Stimulated activated CD8-positive, alpha-beta memory T cell treated with anti-CD3 and anti-CD28 coated beads, Interleukin-2, amount 100 ng/mL, for 1 hour (primary cell): ENCODE measurements around the gene TMEM69.
"Not testable (repeated sequence)": the region's sequence is repeated elsewhere in the genome, so short reads cannot be mapped to it uniquely, and the experiment has no call there.

ENCODE experiments used
- DNase-seq, 2 donors: peaks; one replicate each; pipeline ENCODE4 v3.0.0-alpha.2; 2020; ENCODE audit warnings: low read depth in 2 of 2

TMEM69 gene

DNA sequence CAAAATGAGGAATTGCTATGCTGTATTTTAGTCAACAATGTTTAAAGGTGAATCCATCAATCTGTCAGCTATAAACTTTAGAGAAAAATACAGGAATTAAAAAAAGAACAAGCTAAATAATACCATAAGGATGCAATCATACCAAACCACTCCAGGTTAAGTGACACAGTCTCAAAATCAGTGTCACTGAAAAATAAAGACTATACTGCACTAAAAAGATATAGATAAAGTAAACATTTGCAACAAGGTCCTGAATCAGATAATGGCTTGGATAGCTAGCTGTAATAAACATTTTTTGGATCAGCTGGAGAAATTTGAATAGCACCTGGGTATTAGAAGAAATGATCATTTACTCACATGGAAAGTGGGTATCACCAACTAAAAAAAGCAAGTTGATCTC, 9.5 kb upstream of the TMEM69 start:
- DNase-seq = no peak

DNA sequence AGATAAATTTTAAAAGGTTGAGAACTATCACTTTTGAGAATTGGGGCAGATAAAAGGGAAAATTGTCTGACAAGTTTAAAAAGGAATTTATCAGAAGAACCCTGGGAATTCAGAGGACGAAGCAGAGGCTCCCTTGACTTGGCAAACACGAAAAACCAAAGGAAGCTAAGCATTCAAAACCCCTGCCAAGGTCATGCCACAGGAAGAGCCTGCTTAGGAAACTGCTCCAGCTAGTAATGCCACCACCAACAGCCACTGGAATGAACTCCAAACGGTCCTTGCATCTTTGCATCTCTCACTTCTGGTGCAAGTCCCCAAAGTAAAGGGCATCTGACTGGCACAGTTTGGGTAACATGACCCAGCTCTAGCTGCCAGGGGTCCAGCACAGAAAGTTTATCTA, 8.9 kb upstream of the TMEM69 start:
- no peak for DNase-seq

DNA sequence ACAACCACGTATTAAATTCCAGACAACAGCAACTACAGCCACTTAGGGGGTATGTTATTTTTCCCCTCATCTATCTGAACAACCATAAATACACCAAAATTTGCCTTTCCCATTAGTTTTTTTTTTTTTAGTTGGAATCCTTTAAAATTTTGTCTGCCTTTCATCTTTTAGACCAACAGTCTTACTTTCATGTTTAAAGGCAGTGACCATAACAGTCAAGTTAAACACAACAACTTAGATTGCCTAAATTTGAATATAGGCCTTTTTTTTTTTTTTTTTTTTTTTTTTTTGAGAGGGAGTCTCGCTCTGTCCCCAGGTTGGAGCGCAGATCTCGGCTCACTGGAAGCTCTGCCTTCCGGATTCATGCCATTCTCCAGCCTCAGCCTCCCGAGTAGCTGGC, 5.0 kb upstream of the TMEM69 start:
- no peak for DNase-seq

DNA sequence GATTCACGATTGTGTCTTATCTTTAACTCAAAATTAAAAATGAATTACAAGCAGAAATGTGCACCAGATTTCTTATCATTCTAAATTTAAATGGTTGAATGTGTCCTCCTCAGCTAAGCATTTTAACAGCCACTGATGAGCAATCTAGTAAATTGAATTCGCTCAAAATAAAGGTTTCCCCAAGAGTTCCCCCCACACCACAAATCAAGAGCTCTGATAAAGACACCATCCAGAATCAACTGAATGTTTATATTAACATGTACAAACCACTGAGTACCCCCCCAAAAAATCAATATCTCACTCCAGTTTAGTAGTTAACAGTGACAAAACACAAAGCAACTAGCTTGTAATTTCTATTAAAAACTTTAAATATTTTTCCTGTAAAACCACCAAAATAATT, 3.6 kb upstream of the TMEM69 start:
- DNase-seq = no peak

DNA sequence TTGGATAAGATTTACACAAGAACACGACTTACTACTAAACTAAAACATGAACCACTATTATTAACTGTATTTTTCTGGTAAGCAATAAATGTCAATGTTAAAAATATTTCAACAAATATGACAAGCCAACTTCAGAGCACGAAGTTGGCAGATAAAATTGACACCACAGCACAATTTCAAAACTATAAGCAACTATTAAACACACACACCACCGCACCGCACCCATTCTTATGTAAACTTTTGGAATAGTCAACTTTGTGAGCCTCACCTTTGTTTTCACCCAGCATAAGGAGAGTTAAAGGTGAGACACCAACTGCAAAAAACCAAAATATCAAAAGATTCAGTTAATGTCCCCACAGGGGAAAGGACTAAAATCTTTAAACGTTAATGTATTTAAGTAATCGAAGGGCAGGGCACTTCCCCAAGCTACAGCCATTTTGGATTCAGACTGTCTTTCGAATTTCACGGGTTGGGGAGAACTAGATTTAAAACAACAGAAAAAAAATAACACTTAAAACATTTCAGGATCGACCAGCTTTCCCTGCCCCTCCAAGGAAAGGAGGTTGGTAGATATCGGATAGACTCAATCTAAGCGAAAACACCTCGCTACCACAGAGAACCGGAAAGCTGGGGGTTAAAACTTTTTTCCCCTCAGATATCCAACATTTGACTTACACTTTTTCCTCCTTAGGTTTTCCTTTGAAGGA, 2.5 kb upstream of the TMEM69 start:
- DNase-seq = no peak

DNA sequence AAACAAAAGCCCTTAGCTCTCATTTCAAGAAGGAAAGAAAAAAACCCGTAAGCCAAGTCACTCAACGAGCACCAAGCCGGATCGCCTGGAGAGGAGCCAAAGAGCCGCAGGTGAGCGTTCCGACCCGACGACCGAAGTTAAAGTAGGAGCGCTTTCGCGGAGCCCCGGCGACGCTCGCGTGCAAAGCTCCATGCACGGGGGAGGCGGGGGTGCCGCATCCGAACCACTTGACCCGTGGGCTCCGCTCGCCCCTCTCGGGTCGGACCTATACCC, 2.0 kb upstream of the TMEM69 start:
- DNase-seq = peak; percentile 39 to 45

DNA sequence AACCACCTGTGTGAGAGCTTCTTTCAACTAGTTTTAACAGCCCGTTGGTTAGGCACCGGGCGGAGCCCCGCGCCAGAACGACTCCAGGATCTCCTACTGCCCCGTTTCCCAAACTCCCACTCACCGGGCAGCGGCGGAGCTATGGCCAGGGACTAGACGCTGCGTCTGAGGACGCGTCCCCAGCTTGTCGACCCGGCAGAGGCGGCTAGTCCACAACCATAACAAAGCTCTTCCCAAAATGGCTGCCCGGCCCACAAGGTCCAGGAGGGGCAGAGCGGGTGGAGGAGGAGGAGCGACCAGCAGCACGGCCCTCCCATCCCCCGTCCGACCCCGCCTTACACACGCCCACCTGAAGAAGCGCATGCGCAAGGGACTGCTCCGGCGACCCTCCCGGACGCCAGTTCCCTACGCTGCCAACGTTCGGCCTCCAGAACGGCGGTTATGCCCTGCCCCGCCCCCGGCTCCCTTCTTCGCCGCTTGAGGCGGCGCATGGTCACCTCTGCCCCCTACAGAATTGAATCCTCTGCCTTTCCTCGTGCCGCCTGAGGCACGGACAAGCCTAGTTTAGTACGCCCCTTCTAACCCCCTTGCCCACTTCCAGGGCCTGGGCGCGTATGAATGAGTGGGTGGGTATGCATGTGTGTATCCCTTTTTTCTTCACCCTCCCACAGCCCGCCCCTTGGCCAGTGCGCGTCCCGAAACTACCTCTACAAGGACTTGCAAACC, 1.5 kb upstream of the TMEM69 start, which contains the start of gene GPBP1L1:
TSS of gene GPBP1L1 (minus strand) at position 246 of the 726 bp plus-strand sequence. CDS start 27,446 bp downstream, outside the sequence.
- DNase-seq = peak; percentile 96

DNA sequence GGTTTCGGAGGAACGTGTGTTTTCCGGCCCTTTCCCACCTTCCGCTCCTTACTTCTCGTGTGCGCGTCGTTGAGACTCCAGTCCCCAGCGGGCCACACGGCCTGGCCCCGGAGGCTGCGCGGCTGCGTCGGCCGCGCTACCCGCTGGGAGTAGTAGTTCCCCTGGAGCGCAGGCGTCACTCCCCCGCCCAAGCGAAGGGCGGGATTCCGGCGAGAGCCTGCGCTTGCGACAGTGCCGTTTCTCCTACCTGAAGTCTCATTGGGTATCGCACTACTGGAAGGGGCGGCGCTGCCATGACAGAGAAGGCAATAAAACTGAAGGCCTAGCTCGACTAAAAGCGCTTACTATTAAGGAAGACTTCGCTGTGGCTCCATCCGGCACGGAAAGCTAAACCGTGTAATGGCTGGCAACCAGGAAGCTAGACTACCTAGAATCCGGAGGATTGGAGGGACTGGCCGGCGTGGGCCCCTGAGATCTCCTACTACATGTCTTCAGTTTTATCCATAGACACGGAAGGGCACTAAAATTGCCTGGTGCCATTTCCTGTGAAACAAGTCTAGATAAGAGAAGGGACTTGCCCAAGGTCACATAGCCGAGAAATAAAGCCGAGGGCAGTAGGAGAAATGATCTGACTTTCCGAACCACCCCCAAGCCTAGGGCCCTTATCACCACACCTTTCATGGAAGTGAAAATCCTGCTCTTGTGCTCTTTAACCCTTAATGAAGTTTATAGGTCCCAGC, 797 bp upstream of the TMEM69 start:
- peak; percentile 91 to 92 for DNase-seq

DNA sequence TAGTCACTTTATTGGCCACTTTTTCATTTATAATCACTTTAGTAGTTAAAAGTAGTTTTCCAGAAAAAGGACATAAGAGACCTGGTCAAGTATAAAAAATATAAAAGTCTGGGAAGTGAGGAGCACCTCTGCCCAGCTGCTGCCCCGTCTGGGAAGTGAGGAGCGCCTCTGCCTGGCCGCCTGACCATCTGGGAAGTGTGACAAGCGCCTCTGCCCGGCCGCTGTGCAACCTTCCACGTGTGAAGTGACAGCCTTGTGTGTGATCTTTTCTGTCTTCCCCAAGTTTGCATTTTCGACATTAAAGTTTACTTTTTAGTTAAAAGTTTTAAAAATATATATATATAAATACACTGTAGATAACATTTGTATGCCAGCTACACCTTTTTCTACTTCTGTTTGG, 5.8 kb downstream of the TMEM69 start:
- not testable (repeated sequence) for DNase-seq

DNA sequence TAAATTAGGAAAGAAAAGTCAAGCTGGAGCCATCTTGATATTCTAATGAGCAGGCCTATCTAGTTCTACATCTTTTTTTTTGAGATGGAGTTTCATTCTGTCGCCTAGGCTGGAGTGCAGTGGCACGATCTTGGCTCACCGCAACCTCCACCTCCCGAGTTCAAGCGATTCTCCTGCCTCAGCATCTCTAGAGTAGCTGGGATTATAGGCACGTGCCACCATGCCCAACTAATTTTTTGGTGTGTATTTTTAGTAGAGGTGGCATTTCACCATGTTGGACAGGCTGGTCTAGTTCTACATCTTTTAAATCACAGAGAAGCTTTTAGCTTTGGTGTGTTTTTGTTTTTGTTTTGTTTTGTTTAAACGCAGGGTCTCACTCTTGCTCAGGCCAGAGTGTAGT, 6.8 kb downstream of the TMEM69 start:
- no peak for DNase-seq

DNA sequence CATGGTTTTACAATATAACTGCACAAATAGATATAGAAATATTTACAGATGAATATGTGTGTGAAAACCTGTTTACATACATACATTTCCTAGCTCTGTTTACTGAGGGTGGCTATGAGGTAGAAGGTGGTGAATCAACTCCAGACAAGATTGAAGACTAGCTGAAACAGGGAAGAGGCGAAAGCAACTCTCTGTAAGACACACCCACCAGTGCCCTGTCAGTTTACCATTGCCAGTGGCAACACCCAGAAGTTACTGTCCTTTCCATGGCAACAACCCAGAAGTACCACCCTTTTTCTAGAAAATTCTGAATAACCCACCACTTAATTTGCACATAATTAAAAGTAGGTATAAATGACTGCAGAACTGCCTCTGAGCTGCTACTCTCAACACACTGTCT, 16.7 kb downstream of the TMEM69 start:
- no peak for DNase-seq

DNA sequence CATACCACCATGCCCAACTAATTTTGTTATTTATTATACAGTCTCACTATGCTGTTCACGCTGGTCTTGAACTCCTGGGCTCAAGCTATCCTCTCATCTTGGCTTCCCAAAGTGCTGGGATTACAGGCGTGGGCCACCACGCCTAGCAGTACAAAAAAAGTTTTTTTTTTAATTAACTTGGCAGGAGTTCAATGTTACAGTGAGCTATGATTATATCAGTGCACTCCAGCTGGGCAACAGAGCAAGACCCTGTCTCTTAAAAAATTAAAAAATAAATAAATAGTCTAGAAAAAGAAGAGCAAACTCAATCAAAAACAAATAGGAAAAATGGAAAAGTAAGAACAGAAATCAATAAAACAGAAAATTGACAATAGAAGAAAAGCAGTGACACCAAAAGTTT, 25.7 kb downstream of the TMEM69 start:
- DNase-seq = no peak

DNA sequence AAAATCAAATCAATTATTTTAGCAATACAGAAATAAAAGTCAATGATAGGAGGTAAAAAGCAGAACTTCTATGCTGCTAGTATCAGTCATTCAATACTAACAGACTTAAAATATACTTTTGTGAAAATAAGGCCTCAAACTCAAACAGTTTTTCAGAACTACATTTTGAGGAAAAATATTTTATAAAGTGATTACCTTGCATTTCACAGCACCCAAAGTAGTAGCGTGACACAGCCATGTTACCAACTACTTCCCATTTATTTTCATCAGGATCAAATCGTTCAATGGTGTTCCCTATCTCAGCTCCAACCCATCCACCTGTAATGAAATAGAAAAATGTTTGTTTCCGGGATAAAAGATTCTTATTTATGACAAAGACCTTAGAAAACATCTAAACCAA, 28.7 kb downstream of the TMEM69 start:
- DNase-seq = no peak

DNA sequence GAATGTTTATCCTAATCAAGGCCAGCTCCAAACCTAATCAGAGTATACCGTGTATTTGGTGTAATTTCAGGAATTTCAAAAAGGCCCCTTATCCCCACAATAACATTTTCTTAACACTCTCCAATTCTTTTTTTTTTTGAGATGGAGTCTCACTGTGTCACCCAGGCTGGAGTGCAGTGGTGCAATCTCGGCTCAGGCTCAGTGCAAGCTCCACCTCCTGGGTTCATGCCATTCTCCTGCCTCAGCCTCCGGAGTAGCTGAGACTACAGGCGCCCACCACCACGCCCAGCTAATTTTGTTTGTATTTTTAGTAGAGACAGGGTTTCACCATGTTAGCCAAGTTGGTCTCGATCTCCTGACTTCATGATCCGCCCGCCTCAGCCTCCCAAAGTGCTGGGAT, 29.4 kb downstream of the TMEM69 start:
- not testable (repeated sequence) for DNase-seq

DNA sequence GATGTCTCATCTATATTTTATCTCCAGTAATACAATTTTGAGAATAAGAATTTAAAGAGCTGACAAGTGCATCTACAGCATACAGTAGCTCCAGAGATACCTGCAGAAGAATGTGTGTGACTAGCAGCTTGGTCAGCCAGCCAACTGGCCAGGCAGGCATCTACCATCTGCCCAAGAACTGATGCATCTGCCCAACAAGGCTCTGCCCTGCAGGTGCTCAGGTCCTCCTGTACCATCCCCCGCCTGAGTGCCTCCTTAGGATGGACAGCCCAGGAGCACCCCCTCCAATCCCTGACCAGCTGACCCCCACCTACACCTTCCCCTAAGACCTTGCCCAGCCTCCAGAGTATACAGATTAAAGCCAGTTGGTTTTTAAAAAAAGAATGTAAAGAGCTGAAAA, 30.3 kb downstream of the TMEM69 start:
- DNase-seq = no peak

DNA sequence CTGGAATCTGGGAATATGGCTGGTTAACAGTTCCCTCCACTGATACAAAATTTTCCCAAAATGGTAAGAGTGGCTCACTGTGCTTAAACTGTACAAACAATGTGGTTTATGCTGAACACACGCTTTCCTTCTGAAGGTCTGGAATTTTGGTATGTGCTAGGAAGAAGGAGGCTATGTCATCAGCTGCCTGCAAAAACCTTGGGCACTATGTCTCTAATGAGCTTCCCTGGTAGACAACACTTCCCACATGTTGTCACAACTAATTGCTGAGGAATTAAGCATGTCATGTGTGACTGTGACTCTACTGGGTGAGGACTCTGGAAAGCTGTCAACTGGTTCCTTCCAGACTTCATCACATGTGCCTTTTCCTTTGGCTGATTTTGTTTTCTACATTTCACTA, 33.2 kb downstream of the TMEM69 start:
- DNase-seq = no peak

DNA sequence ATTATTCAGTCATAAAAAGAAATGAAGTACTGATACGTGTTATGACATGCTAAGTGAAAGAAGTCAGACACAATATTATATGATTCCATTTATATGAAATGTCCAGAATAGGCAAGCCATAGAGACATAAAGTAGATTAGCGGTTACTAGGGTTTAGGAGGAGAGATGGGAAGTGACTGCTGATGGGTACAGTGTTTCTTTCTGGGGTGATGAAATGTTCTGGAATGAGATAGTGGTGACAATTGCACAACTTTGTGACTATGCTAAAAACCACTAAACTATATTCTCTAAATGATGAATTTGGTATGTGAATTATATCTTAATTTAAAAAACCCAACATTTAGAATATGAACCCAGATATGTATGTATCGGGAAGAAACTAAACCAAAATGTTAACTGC, 34.8 kb downstream of the TMEM69 start:
- DNase-seq = no peak

DNA sequence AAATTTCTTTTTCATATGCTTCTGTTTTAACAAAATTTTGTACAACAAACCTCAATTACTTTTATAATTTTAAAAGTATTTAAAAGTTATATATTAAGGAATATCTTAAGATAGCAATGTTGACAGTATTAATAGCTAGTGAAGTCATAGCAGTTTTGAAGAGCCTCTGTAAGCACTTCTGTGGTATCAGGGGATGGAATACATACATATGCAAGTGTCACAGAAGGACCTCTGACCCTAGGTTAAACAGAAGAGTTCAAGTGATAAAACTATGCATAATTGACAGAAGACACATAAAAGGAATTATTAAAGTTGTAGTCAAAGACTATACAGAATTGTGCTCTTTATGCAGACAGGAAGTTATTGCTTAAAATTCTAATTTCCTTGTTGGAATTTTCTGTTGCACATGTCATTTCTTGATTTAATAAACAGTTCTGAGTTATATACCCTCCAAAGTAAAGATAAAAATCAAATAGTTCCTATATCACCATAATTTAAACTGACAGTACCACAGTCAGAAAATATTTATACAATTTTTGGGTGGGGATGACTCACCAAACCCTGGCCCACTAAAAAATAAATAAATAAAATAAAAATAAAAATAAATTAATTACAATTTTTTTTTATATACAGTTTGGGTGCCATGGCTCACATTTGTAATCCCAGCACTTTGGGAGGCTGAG, 35.4 kb downstream of the TMEM69 start:
- no peak for DNase-seq

DNA sequence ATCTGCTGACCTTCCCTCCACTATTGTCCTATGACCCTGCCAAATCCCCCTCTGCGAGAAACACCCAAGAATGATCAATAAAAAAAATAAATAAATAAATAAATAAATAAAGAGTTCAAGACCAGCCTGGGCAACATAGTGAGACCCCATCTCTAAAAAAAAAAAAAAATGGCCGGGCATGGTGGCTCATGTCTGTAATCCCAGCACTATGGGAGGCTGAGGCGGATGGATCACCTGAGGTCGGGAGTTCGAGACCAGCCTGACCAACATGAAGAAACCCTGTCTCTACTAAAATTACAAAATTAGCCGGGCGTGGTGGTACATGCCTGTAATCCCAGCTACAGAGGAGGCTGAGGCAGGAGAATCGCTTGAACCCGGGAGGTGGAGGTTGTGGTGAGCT, 38.0 kb downstream of the TMEM69 start:
- not testable (repeated sequence) for DNase-seq

DNA sequence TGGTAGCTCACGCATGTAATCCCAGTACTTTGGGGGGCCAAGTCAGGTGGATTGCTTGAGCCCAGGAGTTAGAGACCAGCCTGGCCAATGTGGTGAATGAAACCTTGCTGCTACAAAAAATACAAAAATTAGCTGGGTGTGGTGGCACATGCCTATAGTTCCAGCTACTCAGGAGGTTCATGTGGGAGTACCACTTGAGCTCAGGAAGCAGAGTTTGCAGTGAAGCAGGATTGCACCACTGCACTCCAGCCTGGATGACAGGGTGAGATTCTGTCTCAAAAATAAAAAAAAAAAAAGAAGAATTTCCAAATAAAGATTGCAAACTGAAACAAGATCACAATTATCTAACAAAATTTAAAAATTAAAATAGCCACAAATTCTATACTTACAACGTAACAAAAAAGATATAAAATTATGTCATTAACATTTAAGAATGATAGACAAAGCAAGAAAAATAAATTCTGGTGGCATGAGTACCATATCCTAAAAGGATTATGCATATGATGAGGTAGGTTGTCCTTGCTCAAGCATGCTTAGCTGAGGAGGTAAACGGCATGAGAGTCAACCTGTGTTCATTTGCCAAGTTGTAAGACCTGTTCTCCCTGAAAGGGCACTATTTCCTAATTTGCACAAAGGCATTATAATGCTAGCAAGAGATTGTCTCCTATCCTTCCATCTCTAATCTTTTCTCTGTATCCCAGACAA, 42.2 kb downstream of the TMEM69 start:
- DNase-seq = no peak

DNA sequence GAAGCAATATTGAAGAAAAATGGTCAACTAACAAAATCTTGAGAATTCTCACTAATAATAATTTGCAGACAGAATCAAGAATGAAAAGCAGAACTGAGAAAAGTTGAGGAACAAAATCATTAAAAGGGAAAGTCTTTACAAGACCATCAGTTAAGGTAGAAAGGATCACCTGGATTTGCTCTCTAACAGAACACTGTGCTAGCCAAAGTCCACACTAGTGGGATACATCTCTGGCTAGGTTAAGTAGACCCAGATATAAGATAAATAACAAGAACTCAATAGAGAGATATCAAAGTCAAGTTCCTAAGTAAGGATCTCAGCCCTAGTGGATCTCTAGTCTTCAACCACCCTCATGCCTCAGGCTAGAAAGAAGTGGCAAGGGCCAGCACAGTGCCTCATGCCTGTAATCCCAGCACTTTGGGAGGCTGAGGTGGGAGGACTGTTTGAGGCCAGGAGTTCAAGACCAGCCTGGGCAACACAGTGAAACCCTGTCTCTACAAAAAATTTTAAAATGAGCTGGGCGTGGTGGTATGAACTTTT, 42.9 kb downstream of the TMEM69 start:
- DNase-seq = no peak

DNA sequence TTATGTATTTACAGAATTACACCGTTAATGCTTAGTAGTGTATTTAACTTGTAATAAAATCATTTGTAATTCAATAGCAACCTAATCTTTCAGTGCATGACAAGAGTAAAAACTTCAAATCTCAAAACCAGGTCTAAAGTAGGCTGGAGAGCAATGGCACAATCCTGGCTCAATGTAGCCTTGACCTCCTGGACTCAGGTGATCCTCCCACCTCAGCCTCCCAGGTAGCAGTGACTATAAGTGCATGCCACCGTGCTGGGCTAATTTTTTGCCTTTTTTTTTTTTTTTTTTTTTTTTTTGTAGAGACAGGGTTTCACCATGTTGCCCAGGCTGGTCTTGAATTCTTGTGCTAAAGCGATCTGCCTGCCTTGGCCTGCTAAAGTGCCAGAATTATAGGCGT, 51.2 kb downstream of the TMEM69 start:
- no peak for DNase-seq
